Vagina (tissue), 2 donors: ENCODE results near the gene EYS.

Experiments used
- POLR2A ChIP-seq, 2 donors: fragments of 450-650 bp; IDR thresholded peaks; one replicate each; pipeline ENCODE4 v1.6.1; 2017; ENCODE audit warnings: antibody characterized with exemption in 2 of 2, mild to moderate bottlenecking in 2 of 2, moderate library complexity in 2 of 2
- POLR2AphosphoS5 ChIP-seq, 2 donors: sonication (generic); formaldehyde crosslinking; IDR thresholded peaks; one replicate each; pipeline ENCODE4 v1.9.0; 2017; ENCODE audit warnings: antibody characterized with exemption in 2 of 2, mild to moderate bottlenecking in 2 of 2, low read depth in 1 of 2; ENCODE audit not compliant: insufficient read depth in 1 of 2
- TF ChIP-seq, protein P1 (sequence below), 3 experiments: fragments of 450-650 bp in 2 of 3; fragments of 200-600 bp in 1 of 3; sonication (generic) in 1 of 3; IDR thresholded peaks; one replicate each; pipeline ENCODE4 v1.5.1; 2017 to 2019; ENCODE audit warnings: antibody characterized with exemption in 3 of 3, mild to moderate bottlenecking in 2 of 3, moderate library complexity in 2 of 3

- TF ChIP-seq, protein P1, sequence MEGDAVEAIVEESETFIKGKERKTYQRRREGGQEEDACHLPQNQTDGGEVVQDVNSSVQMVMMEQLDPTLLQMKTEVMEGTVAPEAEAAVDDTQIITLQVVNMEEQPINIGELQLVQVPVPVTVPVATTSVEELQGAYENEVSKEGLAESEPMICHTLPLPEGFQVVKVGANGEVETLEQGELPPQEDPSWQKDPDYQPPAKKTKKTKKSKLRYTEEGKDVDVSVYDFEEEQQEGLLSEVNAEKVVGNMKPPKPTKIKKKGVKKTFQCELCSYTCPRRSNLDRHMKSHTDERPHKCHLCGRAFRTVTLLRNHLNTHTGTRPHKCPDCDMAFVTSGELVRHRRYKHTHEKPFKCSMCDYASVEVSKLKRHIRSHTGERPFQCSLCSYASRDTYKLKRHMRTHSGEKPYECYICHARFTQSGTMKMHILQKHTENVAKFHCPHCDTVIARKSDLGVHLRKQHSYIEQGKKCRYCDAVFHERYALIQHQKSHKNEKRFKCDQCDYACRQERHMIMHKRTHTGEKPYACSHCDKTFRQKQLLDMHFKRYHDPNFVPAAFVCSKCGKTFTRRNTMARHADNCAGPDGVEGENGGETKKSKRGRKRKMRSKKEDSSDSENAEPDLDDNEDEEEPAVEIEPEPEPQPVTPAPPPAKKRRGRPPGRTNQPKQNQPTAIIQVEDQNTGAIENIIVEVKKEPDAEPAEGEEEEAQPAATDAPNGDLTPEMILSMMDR (IDR thresholded peaks at IDR 0.05), result no peak
- no peak for TF ChIP-seq POLR2A (IDR thresholded peaks at IDR 0.05)
- TF ChIP-seq POLR2AphosphoS5 (IDR thresholded peaks at IDR 0.05; ENCODE audit: insufficient read depth in 1 of 2, low read depth in 1 of 2), result no peak
Measured at GRCh38 chr6:63742060-63742459, 1965.0 kb downstream of the EYS start.
